H1 (cell line): Measurements from ENCODE around the gene KANTR. TPM values are rescaled to one million over a fixed set of nuclear protein-coding genes. Genes with fewer than 3 reads are reported as not detected.

Experiments used
- CTCF ChIA-PET: fragments of 300-600 bp; sonication (Branson Sonifier 250); formaldehyde crosslinking; loops from one replicate; lab custom pipeline; 2021; ENCODE audit not compliant: partially characterized antibody; lab: Charles Lee
- POLR2A ChIA-PET: fragments of 300-600 bp; sonication (Branson Sonifier 250); formaldehyde crosslinking; loops from one replicate; lab custom pipeline; 2021; ENCODE audit warnings: inconsistent platforms; ENCODE audit not compliant: partially characterized antibody; lab: Charles Lee
- DNase-seq, 2 experiments: peaks; one replicate each; pipeline versions ENCODE4 v3.0.0 to v3.0.0-alpha.2; 2010 to 2022; ENCODE audit warnings: low spot score in 2 of 2, low read depth in 1 of 2, mixed read lengths in 1 of 2
- FAIRE-seq: peaks from 2 replicates; lab custom pipeline; 2011; peaks lifted over from hg19 to GRCh38; lab: Jason Lieb, UNC
- H2AFZ ChIP-seq: 2 replicates; pipeline ENCODE4 v1.8.1; 2012; ENCODE audit warnings: low read length, inconsistent platforms
- H2AK5ac ChIP-seq: 2 replicates; pipeline ENCODE4 v1.6.1; 2013; ENCODE audit warnings: low read depth, low read length
- H2BK120ac ChIP-seq: replicated peaks from 2 replicates; pipeline ENCODE3; 2013; ENCODE audit warnings: low read depth, low read length, inconsistent platforms
- H2BK12ac ChIP-seq: 2 replicates; pipeline ENCODE4 v1.6.1; 2013; ENCODE audit warnings: low read depth, low read length
- H2BK15ac ChIP-seq: 2 replicates; pipeline ENCODE4 v1.6.1; 2013; ENCODE audit warnings: low read length
- H2BK20ac ChIP-seq: 2 replicates; pipeline ENCODE4 v1.6.1; 2013; ENCODE audit warnings: low read length
- H2BK5ac ChIP-seq: 2 replicates; pipeline ENCODE4 v1.6.1; 2013; ENCODE audit warnings: low read depth, low read length
- H3K14ac ChIP-seq: 2 replicates; pipeline ENCODE4 v1.6.1; 2013; ENCODE audit warnings: inconsistent platforms; ENCODE audit not compliant: insufficient read length
- H3K18ac ChIP-seq: 2 replicates; pipeline ENCODE4 v1.6.1; 2013; ENCODE audit warnings: low read length; ENCODE audit errors: extremely low read depth
- H3K23ac ChIP-seq: 2 replicates; pipeline ENCODE4 v1.6.1; 2013; ENCODE audit warnings: inconsistent platforms; ENCODE audit not compliant: insufficient read length
- H3K23me2 ChIP-seq: 2 replicates; pipeline ENCODE4 v1.6.1; 2013; ENCODE audit warnings: low read depth, low read length
- H3K27ac ChIP-seq: 2 replicates; pipeline ENCODE4 v1.6.1; 2011; ENCODE audit warnings: low read depth, low read length, inconsistent platforms
- H3K27me3 ChIP-seq, 4 experiments: replicated peaks in 1 of 4; 1 replicate in 1 of 4; 2 replicates in 3 of 4; pipeline versions ENCODE4 v1.6.1 to v1.8.1; 2011 to 2013; ENCODE audit warnings: low read length in 3 of 4, mild to moderate bottlenecking in 3 of 4, inconsistent platforms in 2 of 4, mixed read lengths in 2 of 4, moderate library complexity in 1 of 4; ENCODE audit not compliant: control insufficient read depth in 3 of 4, insufficient read depth in 3 of 4; ENCODE audit errors: extremely low read depth in 1 of 4
- H3K36me3 ChIP-seq, 4 experiments: 2 replicates each; pipeline versions ENCODE4 v1.6.1 to v1.8.1; 2011 to 2013; ENCODE audit warnings: mild to moderate bottlenecking in 4 of 4, low read length in 3 of 4, moderate library complexity in 2 of 4, control low read depth in 1 of 4, inconsistent platforms in 1 of 4; ENCODE audit not compliant: insufficient read depth in 4 of 4, control insufficient read depth in 2 of 4
- H3K4ac ChIP-seq: replicated peaks from 2 replicates; pipeline ENCODE3; 2013; ENCODE audit warnings: low read length, low read depth, mixed read lengths, inconsistent platforms; ENCODE audit not compliant: insufficient read length
- H3K4me1 ChIP-seq, 4 experiments: replicated peaks in 1 of 4; 1 replicate in 1 of 4; 2 replicates in 3 of 4; pipeline versions ENCODE4 v1.6.1 to v1.8.1; 2011 to 2013; ENCODE audit warnings: low read length in 3 of 4, inconsistent platforms in 2 of 4, mixed read lengths in 1 of 4; ENCODE audit not compliant: insufficient read depth in 4 of 4, control insufficient read depth in 3 of 4
- H3K4me2 ChIP-seq, 2 experiments: 2 replicates each; pipeline versions ENCODE4 v1.6.1 to v1.8.1; 2011 to 2013; ENCODE audit warnings: low read depth in 2 of 2, low read length in 2 of 2, control low read depth in 1 of 2, inconsistent platforms in 1 of 2, mild to moderate bottlenecking in 1 of 2; ENCODE audit not compliant: insufficient read depth in 1 of 2
- H3K4me3 ChIP-seq, 4 experiments: fragments of 200-600, 300-600 bp in 1 of 4; sonication (generic), shearing (Covaris generic), sonication (Bioruptor Twin) in 1 of 4; 2 replicates each; pipeline versions ENCODE4 v1.5.1 to v1.8.1; 2011 to 2016; ENCODE audit warnings: low read length in 4 of 4, low read depth in 3 of 4, control low read depth in 2 of 4, inconsistent platforms in 2 of 4, mild to moderate bottlenecking in 2 of 4, mixed read lengths in 1 of 4, moderate library complexity in 1 of 4; ENCODE audit not compliant: insufficient read depth in 2 of 4; ENCODE audit errors: extremely low read depth in 1 of 4
- H3K56ac ChIP-seq: replicated peaks from 2 replicates; pipeline ENCODE3; 2013; ENCODE audit warnings: low read depth, mild to moderate bottlenecking, mixed read lengths, low read length, inconsistent platforms; ENCODE audit not compliant: insufficient read length
- H3K79me1 ChIP-seq: 2 replicates; pipeline ENCODE4 v1.6.1; 2013; ENCODE audit warnings: low read depth, low read length, control low read depth
- H3K79me2 ChIP-seq, 2 experiments: 2 replicates each; pipeline versions ENCODE4 v1.6.1 to v1.8.1; 2012 to 2013; ENCODE audit warnings: low read length in 2 of 2, mild to moderate bottlenecking in 2 of 2, inconsistent platforms in 1 of 2; ENCODE audit not compliant: insufficient read depth in 2 of 2, control insufficient read depth in 1 of 2
- H3K9ac ChIP-seq, 4 experiments: replicated peaks in 1 of 4; 1 replicate in 1 of 4; 2 replicates in 3 of 4; pipeline versions ENCODE4 v1.6.1 to v1.8.1; 2011 to 2013; ENCODE audit warnings: low read depth in 3 of 4, low read length in 3 of 4, control low read depth in 2 of 4, mild to moderate bottlenecking in 2 of 4, moderate library complexity in 2 of 4, inconsistent platforms in 1 of 4; ENCODE audit errors: extremely low read depth in 1 of 4
- H3K9me3 ChIP-seq, 2 experiments: 2 replicates each; pipeline versions ENCODE4 v1.6.1 to v1.8.1; 2012 to 2013; ENCODE audit warnings: mild to moderate bottlenecking in 2 of 2, moderate library complexity in 2 of 2, control low read depth in 1 of 2, inconsistent platforms in 1 of 2, low read depth in 1 of 2, low read length in 1 of 2, mixed read lengths in 1 of 2; ENCODE audit not compliant: insufficient read depth in 2 of 2
- H4K20me1 ChIP-seq, 2 experiments: replicated peaks in 1 of 2; 2 replicates each; pipeline versions ENCODE3 to v1.8.1; 2011 to 2013; ENCODE audit warnings: inconsistent platforms in 2 of 2, low read length in 2 of 2, mild to moderate bottlenecking in 1 of 2; ENCODE audit not compliant: insufficient read depth in 2 of 2, control insufficient read depth in 1 of 2
- H4K5ac ChIP-seq: 2 replicates; pipeline ENCODE4 v1.6.1; 2013; ENCODE audit warnings: low read length, low read depth, mixed read lengths, inconsistent platforms; ENCODE audit not compliant: insufficient read length
- H4K8ac ChIP-seq: 2 replicates; pipeline ENCODE4 v1.8.0; 2013; ENCODE audit warnings: mild to moderate bottlenecking, moderate library complexity, low read length, inconsistent platforms; ENCODE audit not compliant: insufficient read depth; ENCODE audit errors: extremely low read depth
- H4K91ac ChIP-seq: replicated peaks from 2 replicates; pipeline ENCODE3; 2013; ENCODE audit warnings: low read length, mixed read lengths, inconsistent platforms; ENCODE audit not compliant: insufficient read length
- BRCA1 ChIP-seq: IDR thresholded peaks from 2 replicates; pipeline ENCODE4 v1.6.1; 2012; ENCODE audit warnings: low read depth, low read length, improper control_type of control experiment
- EZH2 ChIP-seq: fragments of 200-600 bp; sonication (generic); IDR thresholded peaks from 2 replicates; pipeline ENCODE4 v1.7.1; 2012; ENCODE audit warnings: low read depth, mild to moderate bottlenecking, moderate library complexity, low read length, inconsistent platforms; ENCODE audit not compliant: severe bottlenecking
- FOSL1 ChIP-seq: IDR thresholded peaks from 2 replicates; pipeline ENCODE4 v1.6.1; 2011; ENCODE audit warnings: mild to moderate bottlenecking, low read depth, low read length, moderate library complexity; ENCODE audit not compliant: insufficient read depth
- GABPA ChIP-seq: IDR thresholded peaks from 2 replicates; pipeline ENCODE4 v1.6.1; 2011; ENCODE audit warnings: mild to moderate bottlenecking, low read length, moderate library complexity, borderline replicate concordance; ENCODE audit not compliant: insufficient read depth
- HDAC2 ChIP-seq, 2 experiments: fragments of 300-600 bp in 1 of 2; sonication (generic) in 1 of 2; IDR thresholded peaks; 2 replicates each; pipeline ENCODE4 v1.6.1; 2011 to 2012; ENCODE audit warnings: low read depth in 2 of 2, low read length in 2 of 2, mild to moderate bottlenecking in 2 of 2, moderate library complexity in 2 of 2, borderline replicate concordance in 1 of 2, inconsistent platforms in 1 of 2
- HDAC6 ChIP-seq: IDR thresholded peaks from one replicate; pipeline ENCODE4 v1.7.1; 2012; ENCODE audit warnings: low read depth, mild to moderate bottlenecking, inconsistent platforms, low read length, moderate library complexity
- KDM4A ChIP-seq: IDR thresholded peaks from one replicate; pipeline ENCODE4 v1.7.1; 2012; ENCODE audit warnings: low read depth, mild to moderate bottlenecking, moderate library complexity, low read length, inconsistent platforms; ENCODE audit not compliant: severe bottlenecking
- KDM5A ChIP-seq: fragments of 200-600 bp; IDR thresholded peaks from 2 replicates; pipeline ENCODE4 v1.7.1; 2012; ENCODE audit warnings: mild to moderate bottlenecking, low read length, inconsistent platforms, mixed read lengths
- NANOG ChIP-seq: IDR thresholded peaks from 2 replicates; pipeline ENCODE4 v1.6.1; 2011; ENCODE audit warnings: low read length, low read depth, mild to moderate bottlenecking, inconsistent platforms; ENCODE audit not compliant: insufficient read depth, poor library complexity, severe bottlenecking
- RXRA ChIP-seq: IDR thresholded peaks from 2 replicates; pipeline ENCODE4 v1.6.1; 2011; ENCODE audit warnings: low read depth, mild to moderate bottlenecking, low read length, moderate library complexity; ENCODE audit not compliant: insufficient read depth
- SP1 ChIP-seq: IDR thresholded peaks from 2 replicates; pipeline ENCODE4 v1.6.1; 2011; ENCODE audit warnings: low read depth, low read length
- SP4 ChIP-seq: IDR thresholded peaks from 2 replicates; pipeline ENCODE4 v1.6.1; 2012; ENCODE audit warnings: low read length, inconsistent platforms
- WGBS, 2 experiments: shearing (Covaris generic) in 1 of 2; methylation state at CpG; one replicate each; pipeline versions ENCODE4 v1.1.6 to v1.1.7; 2013 to 2015; ENCODE audit warnings: low lambda C conversion rate in 2 of 2, mixed read lengths in 2 of 2, inconsistent platforms in 1 of 2, low coverage in 1 of 2, missing lambda C conversion rate in 1 of 2; ENCODE audit not compliant: insufficient replicate concordance in 2 of 2, insufficient coverage in 1 of 2, insufficient read length in 1 of 2; ENCODE audit errors: extremely low coverage in 1 of 2, missing lambda C conversion rate in 1 of 2; 5-methylcytosine and 5-hydroxymethylcytosine counted together
- polyA plus RNA-seq, 7 experiments: library from polyadenylated mRNA; depleted of rRNA in 3 of 7; stranded (reverse) in 5 of 7; unstranded in 2 of 7; fragments of >200 nt in 5 of 7; fragments of 200-250 nt in 2 of 7; gene quantifications; 1 replicate in 5 of 7; 2 replicates in 1 of 7; 4 replicates in 1 of 7; pipeline versions ENCODE4 v1.2.1 to v1.2.3, GENCODE V29; 2011 to 2013; ENCODE audit warnings: missing spikeins in 2 of 7, mixed read lengths in 2 of 7
- total RNA-seq: library from RNA; stranded (reverse); fragmentation: NEBNext Ultra II Directional; extraction: Animal tissue kit (Norgen Biotek cat#: 25700); gene quantifications from 2 replicates; pipeline ENCODE4 v1.2.1, GENCODE V29; 2021

Gene KANTR
- total and polyA plus RNA-seq, 2 of the 8 experiments (the other 6 are each of a cell fraction or from before 2014, with no cell fraction given), result 7.7 to 9.5 TPM

GRCh38 chrX:53075011-53075410, 18.9 kb upstream of the KANTR start:
- Histone ChIP-seq H3K27me3 (no peaks in the 10 kb centered on the region), H3K4me3 (no peak overlapping the region), H3K4me2 (no peak overlapping the region)
- DNase-seq, result no peak
- 91% methylated on average over 7 of the region's 7 CpGs; no CpG with 5 or more reads in 1 of the 2 experiments for WGBS, 2 experiments
- TF ChIP-seq SP1, result no peak
- no peak for TF ChIP-seq HDAC2 (IDR thresholded peaks at IDR 0.05; ENCODE audit: borderline replicate concordance in 1 of 2, low read depth in 2 of 2, low read length in 2 of 2)
- TF ChIP-seq KDM5A, result no peak
- TF ChIP-seq BRCA1, result no peak
- no peak for TF ChIP-seq NANOG
- TF ChIP-seq SP4, result no peak
- TF ChIP-seq KDM4A, result no peak
- no peak for TF ChIP-seq FOSL1
- TF ChIP-seq HDAC6, result no peak
- no peak for TF ChIP-seq RXRA
- no peak for TF ChIP-seq EZH2
- TF ChIP-seq GABPA, result no peak
- TF ChIP-seq, all 59 proteins: peak for 0
- H4K91ac ChIP-seq, result no peak overlapping the region
- ChIA-PET CTCF (no interaction called here), POLR2A (no interaction called here)
- H2AFZ ChIP-seq, result no peak overlapping the region
- no peaks in the 10 kb centered on the region for H3K79me2 ChIP-seq
- H3K56ac ChIP-seq, result no peak overlapping the region
- no peaks in the 10 kb centered on the region for H3K79me1 ChIP-seq
- no peak overlapping the region for H3K18ac ChIP-seq
- H2BK12ac ChIP-seq, result no peak overlapping the region
- H3K14ac ChIP-seq, result no peak overlapping the region
- H3K4me1 ChIP-seq, result peaks cover 0 to 5% (median 1%) of the 10 kb centered on the region in 4 experiments; a peak in 2 of 7 replicates
- no peak for FAIRE-seq
- H4K8ac ChIP-seq, result no peak overlapping the region
- H2AK5ac ChIP-seq, result no peak overlapping the region
- H3K9ac ChIP-seq, result no peak overlapping the region
- no peaks in the 10 kb centered on the region for H4K20me1 ChIP-seq
- no peak overlapping the region for H2BK20ac ChIP-seq
- H3K36me3 ChIP-seq, result no peaks in the 10 kb centered on the region
- H4K5ac ChIP-seq, result no peak overlapping the region
- H3K4ac ChIP-seq, result no peak overlapping the region
- H3K23me2 ChIP-seq, result peaks cover 3% of the 10 kb centered on the region; the same call in 1 of the 2 replicates
- H3K9me3 ChIP-seq, result no peaks in the 10 kb centered on the region
- no peak overlapping the region for H2BK120ac ChIP-seq
- H3K27ac ChIP-seq, result no peak overlapping the region
- no peak overlapping the region for H2BK15ac ChIP-seq
- H3K23ac ChIP-seq, result no peak overlapping the region
- H2BK5ac ChIP-seq, result no peak overlapping the region
